Stimulated activated CD4-positive, alpha-beta T cell treated with anti-CD3 and anti-CD28 coated beads, Interleukin-1b, Interleukin-23, amount 100 ng/mL, for 24 hours (primary cell): ENCODE data around the gene RPS6KA6.
"Not testable (repeated sequence)": the region's sequence is repeated elsewhere in the genome, so short reads cannot be mapped to it uniquely, and the experiment has no call there.

Experiments
- DNase-seq, 4 experiments: peaks; one replicate each; pipeline ENCODE4 v3.0.0-alpha.2; 2020; ENCODE audit warnings: low read depth in 4 of 4, low spot score in 1 of 4

Gene RPS6KA6

GRCh38 chrX:84165711-84166110 is 22.3 kb downstream of the RPS6KA6 start:
- no peak for DNase-seq

GRCh38 chrX:84162401-84162800 is 25.6 kb downstream of the RPS6KA6 start:
- no peak for DNase-seq

- no peak for DNase-seq
Measured at GRCh38 chrX:84161641-84162040, 26.4 kb downstream of the RPS6KA6 start.

- DNase-seq = no peak
Measured at GRCh38 chrX:84160736-84161135, 27.3 kb downstream of the RPS6KA6 start.

GRCh38 chrX:84156821-84157220 is 31.2 kb downstream of the RPS6KA6 start:
- no peak for DNase-seq

GRCh38 chrX:84155938-84156337 is 32.1 kb downstream of the RPS6KA6 start:
- no peak for DNase-seq

GRCh38 chrX:84153538-84153937 is 34.5 kb downstream of the RPS6KA6 start:
- no peak for DNase-seq

- no peak for DNase-seq
Measured at GRCh38 chrX:84144991-84145390, 43.0 kb downstream of the RPS6KA6 start.

GRCh38 chrX:84144281-84144680 is 43.7 kb downstream of the RPS6KA6 start:
- DNase-seq = no peak

- no peak for DNase-seq
Measured at GRCh38 chrX:84133023-84133422, 55.0 kb downstream of the RPS6KA6 start.

GRCh38 chrX:84123585-84123984 is 64.4 kb downstream of the RPS6KA6 start:
- DNase-seq = no peak

GRCh38 chrX:84118769-84119168 is 69.2 kb downstream of the RPS6KA6 start:
- no peak for DNase-seq

- no peak for DNase-seq
Measured at GRCh38 chrX:84118315-84118714, 69.7 kb downstream of the RPS6KA6 start.

GRCh38 chrX:84108584-84108983 is 79.4 kb downstream of the RPS6KA6 start:
- DNase-seq = no peak

- DNase-seq = no peak
Measured at GRCh38 chrX:84099120-84099519, 88.9 kb downstream of the RPS6KA6 start.

GRCh38 chrX:84079479-84080197 is 108.4 kb downstream of the RPS6KA6 start:
- not testable (repeated sequence) for DNase-seq

GRCh38 chrX:84078991-84079390 is 109.0 kb downstream of the RPS6KA6 start:
- no peak for DNase-seq

GRCh38 chrX:84064814-84065213 is 123.2 kb downstream of the RPS6KA6 start:
- DNase-seq = no peak

GRCh38 chrX:84064164-84064563 is 123.8 kb downstream of the RPS6KA6 start:
- DNase-seq = no peak

GRCh38 chrX:84047339-84047738 is 140.7 kb downstream of the RPS6KA6 start:
- no peak for DNase-seq

GRCh38 chrX:84046403-84046984 is 141.5 kb downstream of the RPS6KA6 start:
- DNase-seq = no peak

- no peak for DNase-seq
Measured at GRCh38 chrX:84044051-84044450, 143.9 kb downstream of the RPS6KA6 start.
